Right cardiac atrium (tissue), 5 donors: ENCODE results near the gene CENPT. TPM values are rescaled to one million over a fixed set of nuclear protein-coding genes. Genes with fewer than 3 reads are reported as not detected.

Experiments used
- ATAC-seq, 2 donors: fragments of 200-7000 bp; cut with Tn5 transposase; one replicate each; pipeline versions ENCODE4 v1.8.0 to v1.9.1; 2020; ENCODE audit warnings: moderate library complexity in 2 of 2, mild to moderate bottlenecking in 1 of 2
- DNase-seq, 3 donors: peaks; one replicate each; pipeline ENCODE4 v3.0.0-alpha.2; 2020
- H3K27ac ChIP-seq: one replicate; pipeline ENCODE4 v1.5.1; 2013; ENCODE audit warnings: mild to moderate bottlenecking, low read length, control low read depth, moderate library complexity
- H3K27me3 ChIP-seq: one replicate; pipeline ENCODE4 v1.6.1; 2013; ENCODE audit not compliant: control insufficient read depth, insufficient read depth
- H3K4me1 ChIP-seq: one replicate; pipeline ENCODE4 v1.6.1; 2013; ENCODE audit warnings: low read length; ENCODE audit not compliant: control insufficient read depth, insufficient read depth
- H3K4me3 ChIP-seq: one replicate; pipeline ENCODE4 v1.5.1; 2013; ENCODE audit warnings: low read length, control low read depth
- H3K9me3 ChIP-seq: one replicate; pipeline ENCODE4 v1.6.1; 2013; ENCODE audit warnings: low read length; ENCODE audit not compliant: control insufficient read depth
- WGBS: extraction: QIAGEN DNeasy Blood & Tissue Kit; methylation state at CpG from one replicate; pipeline ENCODE4 v1.1.7; 2013; 5-methylcytosine and 5-hydroxymethylcytosine counted together
- intact Hi-C, 4 donors: fragments of 100-400 bp; cut with DNase I; formaldehyde crosslinking; loops; one replicate each; pipeline versions ENCODE4 v1.11.0 to v1.14.0; 2022 to 2023
- polyA plus RNA-seq: library from polyadenylated mRNA; stranded (reverse); fragments of 200-250 nt; gene quantifications from one replicate; pipeline ENCODE4 v1.2.3, GENCODE V29; 2013
- total RNA-seq, 4 donors: library from RNA; stranded (reverse); fragmentation: NEBNext Ultra II Directional; extraction: Animal tissue kit (Norgen Biotek cat#: 25700); gene quantifications; one replicate each; pipeline ENCODE4 v1.2.1, GENCODE V29; 2021
- donor health status: healthy with polysubstance abuse.
- donor health status: DM: no; HTN: yes; CAD: no.
- donor health status: DM: no; HTN: no; CAD: no.
- donor health status: DM: no; HTN: yes; CAD: no; lungs with severe emphysema.
- donor health status: DM: yes; HTN: yes; CAD: no.

Gene CENPT
- total and polyA plus RNA-seq, 5 donors = 24.3 to 29.0 (median 26.7) TPM

- DNase-seq = peak; percentile 94 to 98 (median 97)
- H3K27ac ChIP-seq = peak overlapping the region; percentile 69
- H3K4me3 ChIP-seq = peak overlapping the region; percentile 92
- no peaks in the 10 kb centered on the region for H3K27me3 ChIP-seq
- under 1% methylated on average over 49 of the region's 49 CpGs for WGBS
- peak; percentile 98 for ATAC-seq
- no peaks in the 10 kb centered on the region for H3K9me3 ChIP-seq
- peaks cover 3% of the 10 kb centered on the region for H3K4me1 ChIP-seq
- intact Hi-C loops = loop anchor here in 2 of 4 donors (5.0 kb wide), 2 partner anchors 84 to 94 kb away; no protein-coding TSS in a partner anchor
Observed at GRCh38 chr16:67833415-67834241, 13.9 kb downstream of the CENPT start.

GRCh38 chr16:67833030-67833414 lies 14.5 kb downstream of the CENPT start:
- WGBS = 5% methylated on average over 3 of the region's 3 CpGs
- Histone ChIP-seq H3K27ac (no peak overlapping the region), H3K4me1 (peaks cover 3% of the 10 kb centered on the region), H3K9me3 (no peaks in the 10 kb centered on the region), H3K4me3 (peak overlapping the region; percentile 92), H3K27me3 (no peaks in the 10 kb centered on the region)
- DNase-seq = peak in 1 of 3 donors; percentile 28
- intact Hi-C loops = loop anchor here in 2 of 4 donors (5.0 kb wide), 2 partner anchors 84 to 94 kb away; no protein-coding TSS in a partner anchor
- ATAC-seq = peak; percentile 6 to 36

GRCh38 chr16:67828651-67829050 lies 18.8 kb downstream of the CENPT start:
- intact Hi-C loops = no loop called here
- H3K4me1 ChIP-seq = peaks cover 3% of the 10 kb centered on the region
- H3K9me3 ChIP-seq = no peaks in the 10 kb centered on the region
- no peak overlapping the region for H3K27ac ChIP-seq
- 97% methylated on average over 4 of the region's 4 CpGs for WGBS
- DNase-seq = no peak
- ATAC-seq = no peak
- H3K4me3 ChIP-seq = no peak overlapping the region
- H3K27me3 ChIP-seq = no peaks in the 10 kb centered on the region

- no peak overlapping the region for H3K4me3 ChIP-seq
- no peaks in the 10 kb centered on the region for H3K9me3 ChIP-seq
- 93% methylated on average over 14 of the region's 14 CpGs for WGBS
- DNase-seq (peak in 1 of 3 donors; percentile 55), ATAC-seq (no peak)
- no peaks in the 10 kb centered on the region for H3K27me3 ChIP-seq
- intact Hi-C loops = no loop called here
- H3K4me1 ChIP-seq = no peaks in the 10 kb centered on the region
- H3K27ac ChIP-seq = no peak overlapping the region
Observed at GRCh38 chr16:67825906-67826305, 21.6 kb downstream of the CENPT start.

GRCh38 chr16:67825119-67825518 lies 22.4 kb downstream of the CENPT start:
- WGBS = 85% methylated on average over 8 of the region's 8 CpGs
- ATAC-seq (no peak), DNase-seq (no peak)
- Histone ChIP-seq H3K4me1 (no peaks in the 10 kb centered on the region), H3K27me3 (no peaks in the 10 kb centered on the region), H3K9me3 (no peaks in the 10 kb centered on the region), H3K27ac (no peak overlapping the region), H3K4me3 (no peak overlapping the region)
- intact Hi-C loops = no loop called here

GRCh38 chr16:67822511-67822910 lies 25.0 kb downstream of the CENPT start:
- no peak for DNase-seq
- intact Hi-C loops = no loop called here
- Histone ChIP-seq H3K9me3 (no peaks in the 10 kb centered on the region), H3K27ac (no peak overlapping the region), H3K4me1 (no peaks in the 10 kb centered on the region), H3K4me3 (no peak overlapping the region), H3K27me3 (no peaks in the 10 kb centered on the region)
- ATAC-seq = no peak
- WGBS = 89% methylated on average over 2 of the region's 2 CpGs

GRCh38 chr16:67820608-67821259 lies 26.8 kb downstream of the CENPT start:
- no peaks in the 10 kb centered on the region for H3K4me1 ChIP-seq
- DNase-seq (no peak), ATAC-seq (no peak)
- H3K4me3 ChIP-seq = no peak overlapping the region
- H3K27ac ChIP-seq = no peak overlapping the region
- intact Hi-C loops = no loop called here
- WGBS = 94% methylated on average over 11 of the region's 11 CpGs
- H3K9me3 ChIP-seq = no peaks in the 10 kb centered on the region
- H3K27me3 ChIP-seq = no peaks in the 10 kb centered on the region

- intact Hi-C loops = loop anchor here in 2 of 4 donors (10.0 kb wide), 3 partner anchors 140 to 230 kb away; no protein-coding TSS in a partner anchor
- WGBS = 86% methylated on average over 8 of the region's 8 CpGs
Observed at GRCh38 chr16:67814567-67814966, 32.9 kb downstream of the CENPT start.

GRCh38 chr16:67811899-67812298 lies 35.6 kb downstream of the CENPT start:
- ATAC-seq = no peak
- WGBS = 92% methylated on average over 1 of the region's 1 CpG
- intact Hi-C loops = loop anchor here in 2 of 4 donors (10.0 kb wide), 3 partner anchors 137 to 233 kb away; no protein-coding TSS in a partner anchor

More at GRCh38 chr16:67814567-67814966, 32.9 kb downstream of the CENPT start:
- H3K9me3 ChIP-seq = no peaks in the 10 kb centered on the region
- H3K27me3 ChIP-seq = no peaks in the 10 kb centered on the region
- ATAC-seq = no peak
- no peak overlapping the region for H3K27ac ChIP-seq
- no peak for DNase-seq
- no peaks in the 10 kb centered on the region for H3K4me1 ChIP-seq
- H3K4me3 ChIP-seq = no peak overlapping the region

GRCh38 chr16:67807148-67807682 lies 40.3 kb downstream of the CENPT start:
- H3K27ac ChIP-seq = no peak overlapping the region
- H3K4me1 ChIP-seq = peaks cover 3% of the 10 kb centered on the region
- H3K9me3 ChIP-seq = no peaks in the 10 kb centered on the region
- H3K4me3 ChIP-seq = peak overlapping the region; percentile 62
- 32% methylated on average over 24 of the region's 24 CpGs for WGBS
- H3K27me3 ChIP-seq = no peaks in the 10 kb centered on the region
- ATAC-seq (no peak), DNase-seq (no peak)
- intact Hi-C loops = loop anchor here in 1 of 4 donors (10.0 kb wide), 1 partner anchor 132 kb away; no protein-coding TSS in a partner anchor

More at GRCh38 chr16:67811899-67812298, 35.6 kb downstream of the CENPT start:
- H3K27ac ChIP-seq = no peak overlapping the region
- no peaks in the 10 kb centered on the region for H3K9me3 ChIP-seq
- H3K4me1 ChIP-seq = no peaks in the 10 kb centered on the region
- no peak overlapping the region for H3K4me3 ChIP-seq
- H3K27me3 ChIP-seq = no peaks in the 10 kb centered on the region
- no peak for DNase-seq
